Measurements from ENCODE around the gene AMZ1.

Gene AMZ1

DNA sequence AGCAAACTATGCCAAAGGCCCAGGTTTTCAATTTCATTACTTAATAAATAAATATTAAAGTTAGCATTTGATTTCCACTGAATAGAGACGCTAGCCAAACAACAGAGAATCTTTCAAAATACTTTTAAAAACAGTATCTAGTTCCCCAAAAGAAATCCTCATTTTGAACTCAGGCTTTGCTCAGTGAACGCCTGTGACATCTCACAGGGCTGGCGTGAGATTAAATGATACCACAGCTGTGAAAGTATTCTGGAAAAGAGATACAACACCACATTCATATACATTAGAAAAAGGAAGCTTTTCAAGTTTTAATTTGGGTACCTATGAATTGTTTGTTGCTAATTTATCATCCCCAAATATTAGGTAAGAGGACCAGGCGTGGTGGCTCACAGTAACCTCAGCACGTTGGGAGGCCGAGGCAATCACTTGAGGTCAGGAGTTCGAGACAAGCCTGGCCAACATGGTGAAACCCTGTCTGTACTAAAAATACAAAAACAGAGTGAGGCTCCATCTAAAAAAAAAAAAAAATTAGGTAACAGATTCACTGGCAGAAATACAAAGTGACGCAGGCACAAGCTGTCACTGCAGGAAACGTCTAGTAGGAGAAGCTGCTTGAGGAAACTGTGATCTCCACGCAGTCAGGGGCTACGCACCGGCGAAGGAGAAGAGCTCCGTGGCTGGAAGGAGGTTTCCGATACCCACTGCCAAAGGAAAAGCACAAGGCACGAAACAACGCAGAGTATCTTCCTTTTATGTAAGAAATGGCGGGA, 50.0 kb downstream of the AMZ1 start:
- no peak for TF ChIP-seq POLR2AphosphoS5 (IDR thresholded peaks at IDR 0.05; ENCODE audit: low read depth, low read length)
- no peak for TF ChIP-seq FOXP2 (optimal IDR thresholded peaks at IDR 0.05; ENCODE audit: borderline replicate concordance, extremely low read depth, extremely low read length, insufficient read depth)
- TF ChIP-seq, protein P1, sequence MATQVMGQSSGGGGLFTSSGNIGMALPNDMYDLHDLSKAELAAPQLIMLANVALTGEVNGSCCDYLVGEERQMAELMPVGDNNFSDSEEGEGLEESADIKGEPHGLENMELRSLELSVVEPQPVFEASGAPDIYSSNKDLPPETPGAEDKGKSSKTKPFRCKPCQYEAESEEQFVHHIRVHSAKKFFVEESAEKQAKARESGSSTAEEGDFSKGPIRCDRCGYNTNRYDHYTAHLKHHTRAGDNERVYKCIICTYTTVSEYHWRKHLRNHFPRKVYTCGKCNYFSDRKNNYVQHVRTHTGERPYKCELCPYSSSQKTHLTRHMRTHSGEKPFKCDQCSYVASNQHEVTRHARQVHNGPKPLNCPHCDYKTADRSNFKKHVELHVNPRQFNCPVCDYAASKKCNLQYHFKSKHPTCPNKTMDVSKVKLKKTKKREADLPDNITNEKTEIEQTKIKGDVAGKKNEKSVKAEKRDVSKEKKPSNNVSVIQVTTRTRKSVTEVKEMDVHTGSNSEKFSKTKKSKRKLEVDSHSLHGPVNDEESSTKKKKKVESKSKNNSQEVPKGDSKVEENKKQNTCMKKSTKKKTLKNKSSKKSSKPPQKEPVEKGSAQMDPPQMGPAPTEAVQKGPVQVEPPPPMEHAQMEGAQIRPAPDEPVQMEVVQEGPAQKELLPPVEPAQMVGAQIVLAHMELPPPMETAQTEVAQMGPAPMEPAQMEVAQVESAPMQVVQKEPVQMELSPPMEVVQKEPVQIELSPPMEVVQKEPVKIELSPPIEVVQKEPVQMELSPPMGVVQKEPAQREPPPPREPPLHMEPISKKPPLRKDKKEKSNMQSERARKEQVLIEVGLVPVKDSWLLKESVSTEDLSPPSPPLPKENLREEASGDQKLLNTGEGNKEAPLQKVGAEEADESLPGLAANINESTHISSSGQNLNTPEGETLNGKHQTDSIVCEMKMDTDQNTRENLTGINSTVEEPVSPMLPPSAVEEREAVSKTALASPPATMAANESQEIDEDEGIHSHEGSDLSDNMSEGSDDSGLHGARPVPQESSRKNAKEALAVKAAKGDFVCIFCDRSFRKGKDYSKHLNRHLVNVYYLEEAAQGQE (IDR thresholded peaks at IDR 0.05; ENCODE audit: insufficient read depth in 1 of 2, low read depth in 2 of 2, low read length in 2 of 2) = no peak
- no peak for TF ChIP-seq SIN3A (IDR thresholded peaks at IDR 0.05; ENCODE audit: borderline replicate concordance, insufficient read depth, low read length)
- TF ChIP-seq TAF1 (IDR thresholded peaks at IDR 0.05; ENCODE audit: borderline replicate concordance, insufficient read depth, low read length) = no peak

- no peak for TF ChIP-seq SIN3A (IDR thresholded peaks at IDR 0.05; ENCODE audit: borderline replicate concordance, insufficient read depth, low read length)
- TF ChIP-seq TAF1 (IDR thresholded peaks at IDR 0.05; ENCODE audit: borderline replicate concordance, insufficient read depth, low read length) = no peak
- TF ChIP-seq FOXP2 (optimal IDR thresholded peaks at IDR 0.05; ENCODE audit: borderline replicate concordance, extremely low read depth, extremely low read length, insufficient read depth) = no peak
- no peak for TF ChIP-seq POLR2AphosphoS5 (IDR thresholded peaks at IDR 0.05; ENCODE audit: low read depth, low read length)
- TF ChIP-seq, protein P1 (IDR thresholded peaks at IDR 0.05; ENCODE audit: insufficient read depth in 1 of 2, low read depth in 2 of 2, low read length in 2 of 2) = no peak
Observed at GRCh38 chr7:2738766-2739549, 51.0 kb downstream of the AMZ1 start.

- TF ChIP-seq POLR2AphosphoS5 (IDR thresholded peaks at IDR 0.05; ENCODE audit: low read depth, low read length) = no peak
Observed at GRCh38 chr7:2750004-2750407, 62.0 kb downstream of the AMZ1 start.

GRCh38 chr7:2751086-2751485, 63.1 kb downstream of the AMZ1 start:
- no peak for TF ChIP-seq SIN3A (IDR thresholded peaks at IDR 0.05; ENCODE audit: borderline replicate concordance, insufficient read depth, low read length)
- no peak for TF ChIP-seq POLR2AphosphoS5 (IDR thresholded peaks at IDR 0.05; ENCODE audit: low read depth, low read length)
- TF ChIP-seq, protein P1 (IDR thresholded peaks at IDR 0.05; ENCODE audit: insufficient read depth in 1 of 2, low read depth in 2 of 2, low read length in 2 of 2) = no peak
- TF ChIP-seq TAF1 (IDR thresholded peaks at IDR 0.05; ENCODE audit: borderline replicate concordance, insufficient read depth, low read length) = no peak

- TF ChIP-seq FOXP2 (optimal IDR thresholded peaks at IDR 0.05; ENCODE audit: borderline replicate concordance, extremely low read depth, extremely low read length, insufficient read depth) = no peak
- TF ChIP-seq TAF1 (IDR thresholded peaks at IDR 0.05; ENCODE audit: borderline replicate concordance, insufficient read depth, low read length) = no peak
- TF ChIP-seq, protein P1 (IDR thresholded peaks at IDR 0.05; ENCODE audit: insufficient read depth in 1 of 2, low read depth in 2 of 2, low read length in 2 of 2) = no peak
- TF ChIP-seq POLR2AphosphoS5 (IDR thresholded peaks at IDR 0.05; ENCODE audit: low read depth, low read length) = no peak
- no peak for TF ChIP-seq SIN3A (IDR thresholded peaks at IDR 0.05; ENCODE audit: borderline replicate concordance, insufficient read depth, low read length)
Observed at GRCh38 chr7:2753148-2753547, 65.1 kb downstream of the AMZ1 start.
